GM21786 (cell line): ENCODE measurements around the gene SEPTIN8.

Experiments used
- ATAC-seq: cut with Tn5 transposase; IDR thresholded peaks from one replicate; pipeline ENCODE4 v1.9.1; 2021; ENCODE audit not compliant: unreplicated experiment

SEPTIN8 gene, protein sequence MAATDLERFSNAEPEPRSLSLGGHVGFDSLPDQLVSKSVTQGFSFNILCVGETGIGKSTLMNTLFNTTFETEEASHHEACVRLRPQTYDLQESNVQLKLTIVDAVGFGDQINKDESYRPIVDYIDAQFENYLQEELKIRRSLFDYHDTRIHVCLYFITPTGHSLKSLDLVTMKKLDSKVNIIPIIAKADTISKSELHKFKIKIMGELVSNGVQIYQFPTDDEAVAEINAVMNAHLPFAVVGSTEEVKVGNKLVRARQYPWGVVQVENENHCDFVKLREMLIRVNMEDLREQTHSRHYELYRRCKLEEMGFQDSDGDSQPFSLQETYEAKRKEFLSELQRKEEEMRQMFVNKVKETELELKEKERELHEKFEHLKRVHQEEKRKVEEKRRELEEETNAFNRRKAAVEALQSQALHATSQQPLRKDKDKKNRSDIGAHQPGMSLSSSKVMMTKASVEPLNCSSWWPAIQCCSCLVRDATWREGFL

DNA sequence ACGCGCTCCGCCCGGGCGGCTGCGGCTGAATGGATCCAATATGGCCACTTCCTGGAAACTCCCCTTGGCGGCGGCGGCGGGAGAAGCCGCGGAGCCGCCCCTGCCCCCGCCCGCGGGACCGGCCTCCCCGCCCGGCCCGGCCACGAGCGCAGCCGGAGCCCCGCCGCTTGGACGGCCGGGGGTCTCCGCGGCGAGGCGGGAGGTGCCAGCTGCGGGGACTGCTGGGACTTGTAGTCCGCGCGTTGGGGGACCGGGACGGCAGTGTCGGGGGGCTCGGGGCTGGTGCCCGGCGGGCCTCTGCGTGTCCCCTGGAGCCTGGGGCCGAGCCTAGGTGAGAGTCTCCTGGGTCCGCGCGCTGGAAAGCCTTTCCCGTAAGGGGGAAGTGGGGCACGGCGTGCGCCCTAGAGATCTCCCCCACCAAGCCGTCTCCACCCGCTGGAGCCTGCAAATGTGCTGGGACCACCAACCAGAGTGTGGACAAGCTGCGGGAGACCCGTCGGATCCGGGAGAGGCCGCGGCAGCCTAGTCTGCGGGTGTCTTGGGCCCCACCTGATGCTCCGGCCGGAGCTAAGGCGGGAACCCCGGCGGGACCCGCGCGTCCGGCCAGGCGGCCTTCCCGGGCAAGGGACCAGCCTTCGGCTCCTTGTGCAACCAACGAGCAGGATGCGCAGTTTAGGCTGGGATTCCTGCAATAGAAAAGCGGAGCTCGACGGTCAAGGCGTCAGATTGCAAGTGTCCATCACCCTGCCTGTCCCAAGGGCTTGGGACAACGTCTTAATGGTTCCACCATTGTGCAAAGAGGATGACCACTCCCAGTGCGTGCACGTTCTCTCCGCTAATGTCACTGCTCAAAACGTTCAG, at the start of gene SEPTIN8:
Gene SEPTIN8 (minus strand): TSS at position 31 of the 861 bp plus-strand sequence. CDS start 102 bp downstream, outside the sequence.
- peak; percentile 55 for ATAC-seq

DNA sequence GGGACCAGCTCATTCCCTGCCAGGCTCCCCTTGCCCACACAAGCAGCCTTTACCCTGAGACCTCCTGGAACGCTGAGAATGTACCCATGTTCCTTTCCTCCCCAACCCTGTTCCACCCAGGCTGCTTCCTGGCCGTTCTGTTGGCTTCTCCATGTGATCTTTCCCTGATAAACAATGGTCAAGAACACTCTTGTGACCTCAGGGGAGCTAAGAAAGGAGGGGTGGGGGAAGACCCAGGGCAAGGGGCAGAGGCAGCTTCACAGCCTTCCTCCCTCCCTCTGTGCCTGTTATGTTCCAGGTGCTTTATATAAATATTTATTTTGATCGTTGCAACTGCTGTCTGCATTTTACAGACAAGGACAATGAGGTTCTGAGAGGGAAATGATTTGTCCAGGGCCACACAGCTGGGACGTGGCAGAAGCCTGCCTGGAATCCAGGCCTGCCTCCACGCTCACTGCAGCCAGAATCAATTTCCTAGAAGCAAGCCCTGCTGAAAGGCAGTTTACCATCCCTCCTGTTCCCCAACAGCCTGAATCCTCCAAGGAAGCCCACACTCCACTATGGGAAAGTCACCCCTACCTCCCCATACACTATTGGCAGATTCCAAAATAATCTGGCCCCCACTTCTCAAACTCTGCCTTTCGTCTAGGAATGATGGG, 49.5 kb upstream of the SEPTIN8 start:
- no peak for ATAC-seq

DNA sequence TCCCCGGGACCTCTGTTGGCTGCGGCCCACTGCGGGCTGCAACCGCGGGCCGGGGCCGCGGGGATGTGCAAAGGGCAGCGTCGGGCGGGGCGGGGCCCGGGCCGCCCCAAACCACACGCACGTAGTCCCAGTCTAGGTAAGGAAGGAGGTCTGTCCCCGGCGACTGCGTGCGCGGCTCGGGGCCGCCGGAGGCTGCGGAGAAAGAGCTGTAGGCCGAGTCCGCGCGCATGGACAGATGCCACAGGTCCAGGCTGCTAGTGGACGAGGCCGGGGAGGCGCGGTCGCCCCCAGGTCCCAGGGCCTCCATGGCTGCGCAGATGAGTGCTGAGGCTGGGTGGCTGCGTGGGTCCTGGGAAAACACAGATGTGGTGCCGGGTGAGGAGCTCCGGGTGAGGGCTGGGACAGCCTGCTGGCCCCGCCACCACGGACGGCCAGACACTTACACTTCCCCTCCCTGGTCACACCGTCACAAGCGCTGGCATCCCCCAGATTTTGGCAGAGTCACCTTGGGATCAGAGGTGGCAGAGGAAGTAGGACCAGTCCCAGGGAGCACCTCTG, 48.9 kb upstream of the SEPTIN8 start:
- no peak for ATAC-seq

DNA sequence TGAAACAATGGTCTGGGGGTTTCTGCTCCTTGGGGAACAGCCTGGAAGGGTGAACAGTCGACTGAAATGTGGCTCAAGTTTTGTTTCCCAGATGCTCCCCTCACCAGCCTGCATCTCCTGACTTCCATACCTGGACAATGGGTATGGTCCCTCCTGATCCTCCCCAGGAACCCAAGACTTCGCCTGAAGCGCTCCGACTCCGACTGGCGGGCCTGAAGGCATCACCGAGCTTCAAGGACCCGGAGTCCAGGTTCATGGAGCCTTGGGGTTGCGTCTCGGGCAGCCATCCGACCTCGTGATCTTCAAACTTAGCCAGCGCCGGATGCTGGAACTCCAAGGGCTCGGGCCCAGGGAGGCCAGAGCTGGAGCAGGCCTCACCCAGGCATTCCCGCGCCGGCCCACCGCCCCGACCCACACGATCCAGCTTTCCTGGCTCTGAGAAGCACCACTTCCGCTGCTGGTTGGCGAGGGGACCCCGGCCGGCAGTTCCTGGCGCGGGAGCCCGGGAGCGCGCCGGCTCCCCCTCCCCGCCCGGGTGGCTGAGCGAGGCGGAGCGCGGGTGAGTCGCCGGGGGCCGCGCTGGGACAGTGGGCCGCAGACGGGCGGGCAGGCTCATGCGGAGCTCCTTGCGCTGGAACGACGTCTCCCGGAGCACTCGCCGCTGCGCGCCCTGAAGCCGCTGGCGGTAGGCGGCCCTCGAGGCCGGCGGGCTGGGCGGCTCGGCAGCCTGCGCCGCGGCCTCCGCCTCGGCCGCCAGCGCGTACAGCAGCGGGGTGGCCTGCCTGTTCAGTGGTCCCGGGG, 48.2 kb upstream of the SEPTIN8 start:
- ATAC-seq: no peak

DNA sequence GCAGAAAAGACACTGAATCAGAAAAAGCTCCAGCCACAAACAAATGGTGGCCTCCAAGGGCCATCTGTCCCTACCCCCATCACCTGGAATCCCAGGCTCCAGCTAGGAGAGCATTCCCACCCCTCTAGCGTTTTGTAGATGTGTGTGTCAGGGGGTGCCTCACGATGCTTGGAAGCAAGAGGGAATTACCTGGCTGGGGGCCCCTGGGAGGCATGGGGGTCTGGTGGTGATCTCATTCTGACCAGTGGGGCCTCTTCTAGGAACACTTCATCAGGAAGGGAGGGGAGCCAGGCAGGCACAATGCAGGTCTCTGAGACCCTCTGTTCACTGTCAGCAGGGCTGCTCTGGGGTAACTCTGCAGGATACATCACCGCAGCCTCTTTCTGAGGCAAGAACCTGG, 47.4 kb upstream of the SEPTIN8 start:
- no peak for ATAC-seq

DNA sequence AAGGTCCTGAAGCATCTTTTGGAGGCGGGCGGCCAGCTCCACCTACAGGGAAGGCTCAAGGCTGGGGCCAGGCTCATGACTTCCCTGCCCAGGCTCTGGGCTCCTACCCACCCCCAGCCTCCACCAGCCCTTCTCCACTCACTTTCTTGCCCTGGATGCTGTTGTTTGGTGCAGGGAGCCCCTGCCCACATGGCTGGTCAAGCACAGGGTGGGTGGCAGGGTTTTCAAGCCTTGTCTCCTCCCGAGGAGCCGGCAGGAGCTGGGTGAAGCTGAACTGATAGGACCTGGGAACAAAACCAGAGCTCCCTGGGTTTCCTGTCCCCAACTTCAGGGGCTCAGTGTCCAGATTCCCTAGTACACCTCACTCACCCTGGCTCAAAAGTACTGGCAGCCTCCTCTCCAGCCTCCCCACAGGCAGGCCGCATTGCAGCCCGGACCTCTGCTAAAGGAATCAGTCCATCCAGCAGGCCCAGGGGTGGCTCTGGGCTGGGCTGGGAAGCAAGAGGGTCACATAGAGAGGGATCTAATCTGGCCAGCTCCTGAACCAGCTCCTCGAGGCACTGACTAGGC, 46.5 kb upstream of the SEPTIN8 start:
- no peak for ATAC-seq

DNA sequence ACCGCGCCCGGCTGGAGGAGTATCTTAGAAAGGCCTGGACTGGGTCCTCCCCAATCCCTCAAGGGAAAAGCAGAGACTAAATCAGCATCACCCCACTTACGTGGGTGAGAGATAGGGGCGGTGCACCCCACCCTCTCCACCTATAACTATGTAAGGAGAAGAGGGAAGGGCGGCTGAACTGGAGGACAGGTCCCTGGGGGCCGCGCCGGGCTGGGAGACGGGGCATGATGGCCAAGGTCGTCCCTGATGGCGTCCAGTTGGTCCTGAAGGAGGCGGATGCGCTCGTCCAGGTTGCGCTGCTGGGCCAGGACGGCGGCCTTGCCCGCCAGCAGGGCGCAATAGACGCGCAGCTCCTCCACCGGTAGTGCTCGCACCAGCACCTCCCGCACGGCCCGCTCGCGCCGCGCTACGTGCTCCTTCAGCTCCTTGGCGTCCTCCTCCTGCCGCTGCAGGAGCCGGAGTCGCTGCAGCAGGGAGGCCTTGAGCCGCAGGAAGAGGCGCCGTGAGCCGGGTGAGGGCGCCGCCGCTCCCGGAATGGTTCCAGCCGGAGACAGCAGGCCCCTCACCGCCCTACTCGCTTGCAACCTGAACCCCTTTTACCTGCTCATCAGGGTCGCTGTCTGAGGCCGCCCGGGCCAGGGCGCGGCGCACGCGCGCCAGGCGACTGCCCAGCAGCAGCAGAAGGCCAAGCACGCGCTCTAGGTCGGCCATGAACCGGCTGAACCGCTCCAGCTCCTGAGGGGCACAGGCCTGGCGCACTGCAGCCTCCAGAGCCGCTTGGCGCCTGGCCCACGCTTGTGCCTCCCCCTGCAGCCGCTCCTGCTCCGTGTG, 45.8 kb upstream of the SEPTIN8 start:
- no peak for ATAC-seq

DNA sequence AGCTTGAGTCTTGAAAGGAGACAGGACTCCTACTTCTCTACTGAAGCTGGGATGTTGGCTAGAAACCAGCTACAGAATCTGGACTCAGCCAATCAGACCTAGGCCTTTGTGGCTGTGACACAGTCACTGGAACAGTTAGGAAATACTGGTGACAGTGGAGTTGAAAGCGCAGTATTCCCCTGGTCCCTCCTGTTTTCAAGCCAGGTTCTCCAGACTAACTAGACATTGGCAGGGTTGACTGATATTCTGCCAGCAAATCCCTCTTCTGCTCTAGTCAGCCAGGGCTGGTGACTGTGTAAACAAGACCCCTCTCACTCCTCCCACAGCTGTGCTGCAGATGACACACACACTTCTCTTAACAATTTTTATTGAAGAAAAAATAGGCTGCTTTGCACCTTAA, 44.8 kb upstream of the SEPTIN8 start:
- ATAC-seq: no peak

DNA sequence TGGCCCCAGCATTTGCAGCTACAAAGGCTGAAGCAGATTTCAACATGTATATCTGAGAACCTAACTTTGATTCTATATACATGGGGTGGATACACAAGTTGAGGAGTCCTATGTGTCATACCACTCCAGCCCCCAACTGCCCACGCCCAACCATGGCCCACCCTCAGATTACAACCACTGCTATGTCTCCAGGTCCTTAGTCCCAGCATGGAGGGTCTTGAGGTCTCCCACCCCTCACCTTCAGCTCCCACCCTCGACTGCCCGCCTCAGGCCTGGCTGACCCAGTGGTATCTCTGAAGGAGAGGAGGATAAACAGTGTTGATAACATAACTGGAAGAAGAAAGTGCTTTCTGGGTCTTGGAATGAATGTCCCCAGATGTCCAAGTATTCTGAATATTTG, 44.3 kb upstream of the SEPTIN8 start:
- ATAC-seq: no peak

DNA sequence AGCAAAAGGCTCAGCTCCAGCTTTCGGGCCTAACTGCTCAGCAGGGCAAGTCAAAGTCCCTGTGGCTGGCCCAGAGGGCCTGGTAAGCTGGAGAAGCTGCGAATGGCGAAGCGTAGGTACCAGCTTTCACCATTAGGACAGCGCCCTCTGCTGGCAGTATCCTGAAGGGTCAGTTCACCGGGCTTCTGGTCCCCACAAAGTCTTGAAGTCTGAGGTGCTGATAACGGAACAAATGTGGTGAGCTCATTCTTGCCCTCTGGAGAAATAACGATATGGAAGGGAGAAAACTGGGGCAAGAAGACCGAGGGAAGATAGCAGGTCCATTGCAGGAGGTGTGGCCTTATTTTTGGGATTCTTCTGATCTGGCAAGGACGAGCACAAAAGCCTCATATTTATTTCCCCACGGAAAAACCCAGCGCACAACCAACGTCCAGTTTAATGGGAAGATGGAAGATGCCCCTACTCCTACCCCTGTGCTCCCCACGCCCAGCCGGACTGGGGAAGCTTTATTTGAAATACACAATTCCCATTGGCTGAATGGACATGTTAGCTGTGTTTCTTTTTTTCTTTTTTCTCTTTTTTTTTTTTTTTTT, 43.2 kb upstream of the SEPTIN8 start:
- ATAC-seq: peak; percentile 85

DNA sequence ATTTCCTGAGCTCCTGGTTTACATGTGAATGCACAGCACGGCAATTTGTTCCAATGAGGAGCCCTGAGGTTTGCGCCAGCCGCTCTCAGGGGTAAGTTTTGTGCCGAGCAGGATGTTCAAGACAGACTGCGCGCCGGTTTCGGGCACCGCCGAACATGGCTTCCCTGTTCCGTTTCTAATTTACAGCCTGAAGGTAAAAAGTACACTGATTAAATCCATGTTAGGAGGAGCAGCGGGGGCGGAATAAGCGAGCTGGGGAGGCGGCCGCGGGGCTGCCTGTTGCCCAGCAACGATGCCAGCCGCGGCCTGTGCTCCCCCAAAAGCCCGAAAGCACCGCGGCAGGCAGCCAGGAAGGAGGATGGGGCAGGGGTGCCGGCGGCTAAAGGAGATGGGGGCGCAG, 42.4 kb upstream of the SEPTIN8 start:
- no peak for ATAC-seq

DNA sequence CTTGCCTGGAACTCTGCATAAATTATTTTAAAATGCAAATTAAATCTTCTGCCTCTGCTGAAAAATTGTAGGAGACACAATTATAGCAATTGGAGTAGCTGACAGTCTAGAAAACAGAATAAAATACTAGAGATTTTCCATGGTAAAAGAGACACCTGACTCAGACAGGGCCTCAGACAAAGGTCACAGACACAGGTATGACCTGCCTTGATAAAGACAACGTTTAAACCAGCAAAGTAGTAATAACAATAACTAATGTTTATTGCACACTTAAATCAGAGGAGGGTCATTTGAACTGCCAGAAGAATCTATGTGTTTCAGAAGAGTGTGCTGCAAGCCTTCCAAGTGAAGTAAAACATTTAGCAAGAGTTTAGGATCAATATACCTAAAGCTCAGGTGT, 40.0 kb upstream of the SEPTIN8 start:
- no peak for ATAC-seq

DNA sequence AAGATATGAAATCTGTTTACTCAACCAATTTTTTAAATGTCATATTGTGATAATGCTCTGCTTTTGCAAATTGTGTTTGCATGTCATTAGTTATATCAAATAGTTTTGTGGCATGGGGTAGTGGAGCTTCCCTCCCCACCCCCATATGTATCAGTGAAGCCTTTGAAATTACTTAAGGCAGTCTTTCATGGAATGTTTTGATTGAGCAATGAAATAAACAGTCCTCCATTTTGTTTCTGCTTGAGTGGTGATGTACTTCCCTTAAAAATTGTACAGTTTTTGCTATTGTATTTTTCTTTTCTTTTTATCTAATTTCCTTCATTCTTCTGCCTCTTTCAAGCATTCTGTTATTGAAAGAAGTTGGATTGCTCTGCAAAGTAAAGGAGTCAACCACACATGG, 39.5 kb upstream of the SEPTIN8 start:
- no peak for ATAC-seq

DNA sequence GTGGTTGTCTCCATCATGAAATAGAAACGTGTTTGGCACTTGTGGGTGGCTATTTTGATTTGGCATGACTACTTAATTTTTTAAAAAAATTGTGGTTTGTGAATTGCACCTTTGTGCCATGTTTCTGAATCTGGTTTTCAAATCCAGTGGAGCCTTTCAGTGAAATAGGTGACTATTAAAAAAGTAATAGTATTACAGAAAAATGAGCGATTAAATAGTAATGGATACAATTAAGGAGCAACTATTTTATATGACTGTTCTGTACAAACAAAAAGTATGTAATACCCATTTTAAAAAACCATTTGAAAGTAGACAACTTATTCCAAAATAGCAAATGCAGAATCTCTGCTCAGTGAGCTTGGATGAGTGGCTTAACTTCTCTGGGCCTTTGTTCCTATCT, 39.0 kb upstream of the SEPTIN8 start:
- no peak for ATAC-seq

DNA sequence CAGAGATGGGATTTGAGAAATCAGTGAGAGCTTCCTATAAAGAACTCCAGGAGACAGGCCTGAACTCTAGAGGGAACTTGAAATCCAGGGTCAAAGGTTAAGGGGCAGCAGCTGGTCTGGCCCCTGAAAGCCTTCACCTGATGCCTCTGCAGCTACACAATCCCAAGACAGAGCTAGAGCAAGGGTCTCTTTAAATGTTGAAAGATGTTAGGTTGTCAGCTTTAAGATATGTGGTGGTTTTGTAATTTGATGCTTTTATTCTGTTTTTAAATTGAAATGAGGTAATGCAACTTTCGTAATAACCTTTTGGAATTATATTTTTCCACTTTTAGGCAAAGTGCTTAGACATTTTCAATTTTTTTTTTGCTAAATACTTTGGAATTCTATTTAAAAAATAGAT, 38.4 kb upstream of the SEPTIN8 start:
- ATAC-seq: no peak

DNA sequence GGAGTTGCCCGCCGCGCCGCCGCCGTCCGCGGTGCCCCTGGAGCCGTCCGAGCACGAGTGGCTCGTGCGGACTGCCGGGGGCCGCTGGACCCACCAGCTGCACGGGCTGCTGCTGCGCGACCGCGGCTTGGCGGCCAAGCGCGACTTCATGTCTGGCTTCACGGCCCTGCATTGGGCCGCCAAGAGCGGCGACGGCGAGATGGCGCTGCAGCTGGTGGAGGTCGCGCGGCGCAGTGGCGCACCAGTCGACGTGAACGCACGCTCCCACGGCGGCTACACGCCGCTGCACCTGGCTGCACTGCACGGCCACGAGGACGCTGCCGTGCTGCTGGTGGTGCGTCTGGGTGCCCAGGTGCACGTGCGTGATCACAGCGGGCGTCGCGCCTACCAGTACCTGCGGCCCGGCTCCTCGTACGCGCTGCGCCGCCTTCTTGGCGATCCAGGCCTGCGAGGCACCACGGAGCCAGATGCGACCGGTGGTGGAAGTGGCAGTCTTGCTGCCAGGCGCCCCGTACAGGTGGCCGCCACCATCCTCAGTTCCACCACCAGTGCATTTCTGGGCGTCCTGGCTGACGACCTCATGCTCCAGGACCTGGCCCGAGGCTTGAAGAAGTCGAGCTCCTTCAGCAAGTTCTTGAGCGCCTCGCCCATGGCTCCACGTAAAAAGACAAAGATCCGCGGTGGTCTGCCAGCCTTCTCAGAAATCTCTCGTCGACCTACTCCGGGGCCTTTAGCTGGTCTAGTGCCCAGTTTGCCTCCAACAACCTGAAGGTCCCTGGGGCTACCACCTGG, 37.7 kb upstream of the SEPTIN8 start:
- no peak for ATAC-seq

DNA sequence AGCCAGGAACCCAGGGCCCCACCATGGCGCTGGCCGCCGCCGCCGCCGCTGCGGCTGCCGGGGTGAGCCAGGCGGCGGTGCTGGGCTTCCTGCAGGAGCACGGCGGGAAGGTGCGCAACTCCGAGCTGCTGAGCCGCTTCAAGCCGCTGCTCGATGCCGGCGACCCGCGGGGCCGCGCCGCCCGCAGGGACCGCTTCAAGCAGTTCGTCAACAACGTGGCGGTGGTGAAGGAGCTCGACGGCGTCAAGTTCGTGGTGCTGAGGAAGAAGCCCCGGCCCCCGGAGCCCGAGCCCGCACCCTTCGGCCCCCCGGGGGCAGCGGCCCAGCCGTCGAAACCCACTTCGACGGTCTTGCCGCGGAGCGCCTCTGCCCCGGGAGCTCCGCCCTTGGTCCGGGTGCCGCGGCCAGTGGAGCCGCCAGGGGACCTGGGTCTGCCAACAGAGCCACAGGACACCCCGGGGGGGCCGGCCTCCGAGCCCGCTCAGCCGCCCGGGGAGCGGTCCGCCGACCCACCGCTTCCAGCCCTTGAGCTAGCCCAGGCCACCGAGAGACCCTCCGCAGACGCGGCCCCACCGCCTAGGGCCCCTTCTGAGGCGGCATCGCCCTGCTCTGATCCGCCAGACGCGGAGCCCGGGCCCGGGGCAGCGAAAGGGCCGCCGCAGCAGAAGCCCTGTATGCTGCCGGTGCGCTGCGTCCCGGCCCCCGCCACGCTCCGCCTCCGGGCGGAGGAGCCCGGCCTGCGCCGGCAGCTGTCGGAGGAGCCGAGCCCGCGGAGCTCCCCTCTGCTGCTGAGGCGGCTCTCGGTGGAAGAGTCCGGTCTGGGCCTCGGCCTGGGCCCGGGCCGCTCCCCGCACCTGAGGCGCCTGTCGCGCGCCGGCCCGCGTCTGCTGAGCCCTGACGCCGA, 36.8 kb upstream of the SEPTIN8 start:
- no peak for ATAC-seq
